ENCODE results near the gene DAB2.
"Not testable (repeated sequence)": the region's sequence is repeated elsewhere in the genome, so short reads cannot be mapped to it uniquely, and the experiment has no call there.

The DAB2 gene

GRCh38 chr5:39422036-39422606 is 2.7 kb downstream of the DAB2 start:
- DNase-seq (ENCODE audit: low spot score), result no peak

GRCh38 chr5:39420482-39421145 is 4.2 kb downstream of the DAB2 start:
- DNase-seq (ENCODE audit: low spot score), result no peak

GRCh38 chr5:39419796-39420195 is 5.0 kb downstream of the DAB2 start:
- no peak for DNase-seq (ENCODE audit: low spot score)

- no peak for DNase-seq (ENCODE audit: low spot score)
Measured at GRCh38 chr5:39417979-39418378, 6.8 kb downstream of the DAB2 start.

- DNase-seq (ENCODE audit: low spot score), result no peak
Measured at GRCh38 chr5:39415201-39415600, 9.6 kb downstream of the DAB2 start.

GRCh38 chr5:39414426-39414825 is 10.4 kb downstream of the DAB2 start:
- no peak for DNase-seq (ENCODE audit: low spot score)

GRCh38 chr5:39413771-39414170 is 11.0 kb downstream of the DAB2 start:
- no peak for DNase-seq (ENCODE audit: low spot score)

- no peak for DNase-seq (ENCODE audit: low spot score)
Measured at GRCh38 chr5:39412721-39413394, 11.9 kb downstream of the DAB2 start.

- DNase-seq (ENCODE audit: low spot score), result no peak
Measured at GRCh38 chr5:39411985-39412384, 12.8 kb downstream of the DAB2 start.

- no peak for DNase-seq (ENCODE audit: low spot score)
Measured at GRCh38 chr5:39411061-39411460, 13.7 kb downstream of the DAB2 start.

GRCh38 chr5:39409033-39409432 is 15.7 kb downstream of the DAB2 start:
- no peak for DNase-seq (ENCODE audit: low spot score)

- no peak for DNase-seq (ENCODE audit: low spot score)
Measured at GRCh38 chr5:39405083-39405843, 19.5 kb downstream of the DAB2 start.

- DNase-seq (ENCODE audit: low spot score), result not testable (repeated sequence)
Measured at GRCh38 chr5:39403761-39404160, 21.0 kb downstream of the DAB2 start.

- not testable (repeated sequence) for DNase-seq (ENCODE audit: low spot score)
Measured at GRCh38 chr5:39402140-39402539, 22.6 kb downstream of the DAB2 start.

GRCh38 chr5:39400713-39401578 is 23.8 kb downstream of the DAB2 start:
- DNase-seq (ENCODE audit: low spot score), result no peak

- no peak for DNase-seq (ENCODE audit: low spot score)
Measured at GRCh38 chr5:39399135-39400036, 25.4 kb downstream of the DAB2 start.

- no peak for DNase-seq (ENCODE audit: low spot score)
Measured at GRCh38 chr5:39396843-39397242, 27.9 kb downstream of the DAB2 start.

- no peak for DNase-seq (ENCODE audit: low spot score)
Measured at GRCh38 chr5:39395521-39395920, 29.3 kb downstream of the DAB2 start.

- DNase-seq (ENCODE audit: low spot score), result no peak
Measured at GRCh38 chr5:39394946-39395345, 29.8 kb downstream of the DAB2 start.

GRCh38 chr5:39390945-39391344 is 33.8 kb downstream of the DAB2 start:
- no peak for DNase-seq (ENCODE audit: low spot score)
